ENCODE data around the gene RPS24. TPM values are rescaled to one million over a fixed set of nuclear protein-coding genes. Genes with fewer than 3 reads are reported as not detected.

The RPS24 gene
- total and polyA plus RNA-seq, 2 of the 8 experiments (the other 6 are each of a cell fraction or from before 2014, with no cell fraction given): 2,128 to 3,943 TPM

- no peak overlapping the region for H2BK15ac ChIP-seq (ENCODE audit: low read length)
- POLR2A ChIA-PET (ENCODE audit: partially characterized antibody): no interaction called here
- H3K27ac ChIP-seq (ENCODE audit: low read depth, low read length): no peak overlapping the region
- no peak overlapping the region for H3K14ac ChIP-seq (ENCODE audit: insufficient read length)
- no peak overlapping the region for H2AK5ac ChIP-seq (ENCODE audit: low read depth, low read length)
- H2BK120ac ChIP-seq (replicated peaks; ENCODE audit: low read depth, low read length): no peak overlapping the region
- DNase-seq (ENCODE audit: low read depth in 1 of 2, low spot score in 2 of 2): no peak
- peaks cover 0 to 1% of the 10 kb centered on the region in 2 experiments for H4K20me1 ChIP-seq (replicated peaks in 1 of 2; ENCODE audit: control insufficient read depth in 1 of 2, insufficient read depth in 2 of 2, low read length in 2 of 2)
- H4K8ac ChIP-seq (ENCODE audit: extremely low read depth, insufficient read depth, low read length): no peak overlapping the region
- no peaks in the 10 kb centered on the region for H3K79me2 ChIP-seq (ENCODE audit: control insufficient read depth in 1 of 2, insufficient read depth in 2 of 2, low read length in 2 of 2)
- H2BK20ac ChIP-seq (ENCODE audit: low read length): no peak overlapping the region
- H3K27me3 ChIP-seq (replicated peaks in 1 of 4; ENCODE audit: control insufficient read depth in 3 of 4, extremely low read depth in 1 of 4, insufficient read depth in 3 of 4, low read length in 3 of 4): no peaks in the 10 kb centered on the region
- H4K91ac ChIP-seq (replicated peaks; ENCODE audit: insufficient read length, low read length): no peak overlapping the region
- H3K4me1 ChIP-seq (replicated peaks in 1 of 4; ENCODE audit: control insufficient read depth in 3 of 4, insufficient read depth in 4 of 4, low read length in 3 of 4): no peaks in the 10 kb centered on the region
- no peak overlapping the region for H3K56ac ChIP-seq (replicated peaks; ENCODE audit: insufficient read length, low read depth, low read length)
- H2AFZ ChIP-seq (ENCODE audit: low read length): no peak overlapping the region
- H3K18ac ChIP-seq (ENCODE audit: extremely low read depth, low read length): no peak overlapping the region
- no peaks in the 10 kb centered on the region for H3K9me3 ChIP-seq (ENCODE audit: insufficient read depth in 2 of 2, low read depth in 1 of 2, low read length in 1 of 2)
- no peak overlapping the region for H3K23ac ChIP-seq (ENCODE audit: insufficient read length)
- H3K23me2 ChIP-seq (ENCODE audit: low read depth, low read length): no peaks in the 10 kb centered on the region
- FAIRE-seq: no peak
- H2BK5ac ChIP-seq (ENCODE audit: low read depth, low read length): no peak overlapping the region
- no peak overlapping the region for H2BK12ac ChIP-seq (ENCODE audit: low read depth, low read length)
- WGBS, 2 experiments (ENCODE audit: extremely low coverage in 1 of 2, insufficient coverage in 1 of 2, insufficient read length in 1 of 2, insufficient replicate concordance in 2 of 2, low coverage in 1 of 2, low lambda C conversion rate in 2 of 2, missing lambda C conversion rate in 1 of 2): 93% methylated on average over 4 of the region's 4 CpGs; no CpG with 5 or more reads in 1 of the 2 experiments
- H3K9ac ChIP-seq (replicated peaks in 1 of 4; ENCODE audit: extremely low read depth in 1 of 4, low read depth in 3 of 4, low read length in 3 of 4): no peak overlapping the region
- no peaks in the 10 kb centered on the region for H3K79me1 ChIP-seq (ENCODE audit: low read depth, low read length)
- TF ChIP-seq RNF2 (IDR thresholded peaks at IDR 0.05; ENCODE audit: borderline replicate concordance, low read depth, low read length, missing control alignments, poor library complexity, severe bottlenecking): no peak
- no peak for TF ChIP-seq CBX8 (IDR thresholded peaks at IDR 0.05; ENCODE audit: borderline replicate concordance, low read depth, low read length)
- no peak for TF ChIP-seq NANOG (IDR thresholded peaks at IDR 0.05; ENCODE audit: insufficient read depth, low read depth, low read length, poor library complexity, severe bottlenecking)
- TF ChIP-seq, protein P1, sequence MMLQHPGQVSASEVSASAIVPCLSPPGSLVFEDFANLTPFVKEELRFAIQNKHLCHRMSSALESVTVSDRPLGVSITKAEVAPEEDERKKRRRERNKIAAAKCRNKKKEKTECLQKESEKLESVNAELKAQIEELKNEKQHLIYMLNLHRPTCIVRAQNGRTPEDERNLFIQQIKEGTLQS (IDR thresholded peaks at IDR 0.05; ENCODE audit: insufficient read depth, low read depth, low read length): no peak
- TF ChIP-seq JUND (IDR thresholded peaks at IDR 0.05; ENCODE audit: low read length): no peak
- TF ChIP-seq TCF12 (IDR thresholded peaks at IDR 0.05; ENCODE audit: low read depth, low read length): no peak
- no peak for TF ChIP-seq RAD21 (IDR thresholded peaks at IDR 0.05 in 1 of 2, conservative IDR thresholded peaks at IDR 0.05 in 1 of 2; ENCODE audit: low read depth in 2 of 2, low read length in 2 of 2)
- no peak overlapping the region for H4K5ac ChIP-seq (ENCODE audit: insufficient read length, low read depth, low read length)
- H3K4me2 ChIP-seq (ENCODE audit: insufficient read depth in 1 of 2, low read depth in 2 of 2, low read length in 2 of 2): no peak overlapping the region
- H3K36me3 ChIP-seq (ENCODE audit: control insufficient read depth in 2 of 4, insufficient read depth in 4 of 4, low read length in 3 of 4): peaks cover 38 to 84% (median 67%) of the 10 kb centered on the region in 4 experiments
- no peak overlapping the region for H3K4ac ChIP-seq (replicated peaks; ENCODE audit: insufficient read length, low read depth, low read length)
- H3K4me3 ChIP-seq (ENCODE audit: extremely low read depth in 1 of 4, insufficient read depth in 2 of 4, low read depth in 3 of 4, low read length in 4 of 4): no peak overlapping the region
- CTCF ChIA-PET (ENCODE audit: partially characterized antibody): interaction anchor here (0.7 to 1.1 kb wide), 2 partner anchors 22 to 300 kb away, joined by 3 to 4 read pairs; no protein-coding TSS in a partner anchor
Measured at GRCh38 chr10:78011065-78011464, 22.6 kb upstream of the RPS24 start.
